Keratinocyte (primary cell): ENCODE measurements around the gene KRT84. TPM values are rescaled to one million over a fixed set of nuclear protein-coding genes. Genes with fewer than 3 reads are reported as not detected.

ENCODE experiments used
- DNase-seq: peaks from one replicate; pipeline ENCODE4 v3.0.0-alpha.2; 2011; ENCODE audit warnings: low read depth, missing footprints, low spot score
- FAIRE-seq: peaks from 2 replicates; lab custom pipeline; 2011; peaks lifted over from hg19 to GRCh38; lab: Jason Lieb, UNC
- H2AFZ ChIP-seq: 2 replicates; pipeline ENCODE4 v1.6.0; 2012; ENCODE audit warnings: low read length, control low read depth, inconsistent platforms; ENCODE audit not compliant: control insufficient read depth
- H3K27ac ChIP-seq: 2 replicates; pipeline ENCODE4 v1.5.1; 2011; ENCODE audit warnings: low read length; ENCODE audit not compliant: control insufficient read depth, insufficient read depth
- H3K27me3 ChIP-seq: 3 replicates; pipeline ENCODE4 v1.6.0; 2011; ENCODE audit warnings: low read length; ENCODE audit not compliant: control insufficient read depth, insufficient read depth; ENCODE audit errors: extremely low read depth
- H3K36me3 ChIP-seq, 2 experiments: 2 replicates in 1 of 2; 3 replicates in 1 of 2; pipeline ENCODE4 v1.5.1; 2011; ENCODE audit warnings: low read length in 2 of 2, mild to moderate bottlenecking in 1 of 2; ENCODE audit not compliant: control insufficient read depth in 2 of 2, insufficient read depth in 2 of 2; ENCODE audit errors: extremely low read depth in 1 of 2
- H3K4me1 ChIP-seq: 3 replicates; pipeline ENCODE4 v1.5.1; 2011; ENCODE audit warnings: low read length; ENCODE audit not compliant: control insufficient read depth, insufficient read depth; ENCODE audit errors: extremely low read depth
- H3K4me2 ChIP-seq: 3 replicates; pipeline ENCODE4 v1.6.0; 2011; ENCODE audit warnings: low read depth, low read length; ENCODE audit not compliant: control insufficient read depth, insufficient read depth; ENCODE audit errors: extremely low read depth
- H3K4me3 ChIP-seq, 3 experiments: fragments of 200-600 bp in 1 of 3; sonication (generic) in 1 of 3; 2 replicates in 2 of 3; 3 replicates in 1 of 3; pipeline ENCODE4 v1.5.1; 2011 to 2016; ENCODE audit warnings: low read length in 3 of 3, mild to moderate bottlenecking in 3 of 3, control low read depth in 2 of 3, inconsistent platforms in 1 of 3, low read depth in 1 of 3, mixed read lengths in 1 of 3, mixed run types in 1 of 3, moderate library complexity in 1 of 3; ENCODE audit not compliant: control insufficient read depth in 2 of 3, insufficient read depth in 2 of 3; ENCODE audit errors: extremely low read depth in 1 of 3
- H3K79me2 ChIP-seq: 2 replicates; pipeline ENCODE4 v1.6.0; 2012; ENCODE audit warnings: low read length; ENCODE audit not compliant: control insufficient read depth, insufficient read depth
- H3K9ac ChIP-seq: 3 replicates; pipeline ENCODE4 v1.6.0; 2011; ENCODE audit warnings: low read length; ENCODE audit not compliant: control insufficient read depth, insufficient read depth; ENCODE audit errors: extremely low read depth
- H3K9me1 ChIP-seq: 3 replicates; pipeline ENCODE4 v1.6.0; 2011; ENCODE audit warnings: low read length; ENCODE audit not compliant: control insufficient read depth, insufficient read depth; ENCODE audit errors: extremely low read depth
- H3K9me3 ChIP-seq: 2 replicates; pipeline ENCODE4 v1.5.1; 2012; ENCODE audit warnings: low read depth, low read length; ENCODE audit not compliant: control insufficient read depth
- H4K20me1 ChIP-seq: 3 replicates; pipeline ENCODE4 v1.6.0; 2011; ENCODE audit warnings: low read length; ENCODE audit not compliant: control insufficient read depth, insufficient read depth; ENCODE audit errors: extremely low read depth
- CTCF ChIP-seq, 3 experiments: IDR thresholded peaks in 1 of 3; conservative IDR thresholded peaks in 1 of 3; optimal IDR thresholded peaks in 1 of 3; 2 replicates in 2 of 3; 3 replicates in 1 of 3; pipeline versions ENCODE3 to v1.5.1; 2011; ENCODE audit warnings: low read length in 3 of 3, mild to moderate bottlenecking in 3 of 3, moderate library complexity in 2 of 3, control low read depth in 1 of 3, inconsistent platforms in 1 of 3; ENCODE audit not compliant: insufficient read depth in 2 of 3; ENCODE audit errors: extremely low read depth in 1 of 3
- EZH2 ChIP-seq: IDR thresholded peaks from one replicate; pipeline ENCODE4 v1.6.1; 2012; ENCODE audit warnings: inconsistent platforms, mild to moderate bottlenecking, low read length, moderate library complexity
- dilution Hi-C: fragments of 300-500 bp; cut with MboI; formaldehyde crosslinking; loops from one replicate; pipeline ENCODE4 v1.7.0; 2020; ENCODE audit warnings: low sequenced_read_pairs; ENCODE audit not compliant: extremely low pct_ligation_motif_present
- polyA plus RNA-seq, 5 experiments: library from polyadenylated mRNA; depleted of rRNA in 3 of 5; stranded (reverse) in 3 of 5; stranded (forward) in 1 of 5; unstranded in 1 of 5; fragments of >200 nt; gene quantifications; 1 replicate in 1 of 5; 2 replicates in 3 of 5; 3 replicates in 1 of 5; pipeline versions ENCODE4 v1.2.1 to v1.2.3, GENCODE V29; 2011 to 2012; ENCODE audit warnings: missing spikeins in 2 of 5, low read depth in 1 of 5, low replicate concordance in 1 of 5

KRT84 gene
- polyA plus RNA-seq, 1 donor (not counting 4 experiments of a cell fraction or from before 2014, with no cell fraction given): 0.10 TPM

- H3K4me1 ChIP-seq: no peaks in the 10 kb centered on the region
- no peak overlapping the region for H3K4me2 ChIP-seq
- H3K79me2 ChIP-seq: no peaks in the 10 kb centered on the region
- dilution Hi-C loops: no loop called here
- H3K27me3 ChIP-seq: peaks cover 3% of the 10 kb centered on the region
- H2AFZ ChIP-seq: no peak overlapping the region
- H3K9ac ChIP-seq: no peak overlapping the region
- no peaks in the 10 kb centered on the region for H3K9me1 ChIP-seq
- no peaks in the 10 kb centered on the region for H4K20me1 ChIP-seq
- no peak overlapping the region for H3K4me3 ChIP-seq
- no peaks in the 10 kb centered on the region for H3K9me3 ChIP-seq
- no peak for TF ChIP-seq EZH2
- TF ChIP-seq CTCF (optimal IDR thresholded peaks at IDR 0.05 in 1 of 3, IDR thresholded peaks at IDR 0.05 in 1 of 3, conservative IDR thresholded peaks at IDR 0.05 in 1 of 3; ENCODE audit: extremely low read depth in 1 of 3, insufficient read depth in 2 of 3, low read length in 3 of 3): peak; percentile 87 to 93 (median 93)
- H3K36me3 ChIP-seq: no peaks in the 10 kb centered on the region
- H3K27ac ChIP-seq: no peak overlapping the region
- peak; percentile 88 for FAIRE-seq
- DNase-seq: peak; percentile 72
Measured at GRCh38 chr12:52372216-52373154, 13.0 kb downstream of the KRT84 start.

- Histone ChIP-seq H3K27me3 (peaks cover 5% of the 10 kb centered on the region), H3K4me2 (no peak overlapping the region), H3K4me3 (no peak overlapping the region), H3K27ac (no peak overlapping the region), H2AFZ (no peak overlapping the region), H3K36me3 (no peaks in the 10 kb centered on the region), H3K9me3 (no peaks in the 10 kb centered on the region), H3K9me1 (no peaks in the 10 kb centered on the region), H3K79me2 (no peaks in the 10 kb centered on the region), H4K20me1 (no peaks in the 10 kb centered on the region), H3K4me1 (no peaks in the 10 kb centered on the region), H3K9ac (no peak overlapping the region)
- TF ChIP-seq EZH2 (no peak), CTCF (optimal IDR thresholded peaks at IDR 0.05 in 1 of 3, IDR thresholded peaks at IDR 0.05 in 1 of 3, conservative IDR thresholded peaks at IDR 0.05 in 1 of 3; ENCODE audit: extremely low read depth in 1 of 3, insufficient read depth in 2 of 3, low read length in 3 of 3) (no peak)
- dilution Hi-C loops: no loop called here
- FAIRE-seq (no peak), DNase-seq (no peak)
Measured at GRCh38 chr12:52371716-52372115, 13.7 kb downstream of the KRT84 start.
